Measurements from ENCODE around the gene MED8. TPM values are rescaled to one million over a fixed set of nuclear protein-coding genes. Genes with fewer than 3 reads are reported as not detected.

The MED8 gene
- total and polyA plus RNA-seq, 9 of the 15 experiments (the other 6 are each of a cell fraction or from before 2014, with no cell fraction given) = 23.0 to 120 (median 56.4) TPM

DNA sequence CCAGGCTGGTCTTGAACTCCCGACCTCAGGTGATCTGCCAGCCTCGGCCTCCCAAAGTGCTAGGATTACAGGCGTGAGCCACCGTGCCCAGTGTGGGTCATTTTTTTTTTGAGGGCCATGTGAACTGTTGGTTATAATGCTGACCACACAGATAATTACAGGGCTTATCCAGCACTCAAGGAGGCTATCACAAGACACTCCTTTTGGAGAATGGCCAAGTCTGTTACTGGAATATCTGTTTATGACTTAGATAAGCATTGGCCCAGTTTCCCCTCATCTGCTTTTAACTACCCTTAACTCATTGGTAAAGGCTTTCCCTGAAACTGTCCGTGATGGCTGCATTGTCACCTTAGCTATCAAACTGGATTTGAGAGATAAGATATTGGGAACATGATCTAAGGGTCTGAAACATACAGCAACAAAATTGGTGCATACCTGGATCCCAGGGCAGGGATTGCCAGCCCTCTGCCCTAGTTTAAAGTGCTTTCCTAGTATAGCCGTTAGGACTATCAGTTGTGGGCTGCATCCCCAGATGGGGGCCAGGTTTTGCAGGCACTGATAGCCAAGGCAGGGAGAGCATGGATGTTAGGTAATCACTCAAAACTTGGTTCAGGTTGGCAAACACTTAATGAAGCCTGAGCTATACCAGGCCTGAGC lies 15.7 kb upstream of the MED8 start (continued):
- TF ChIP-seq JUND (IDR thresholded peaks at IDR 0.05; ENCODE audit: borderline replicate concordance, low read depth, low read length) (peak; percentile 65; the same call in 1 of the 2 replicates), JUND (tag; IDR thresholded peaks at IDR 0.05; ENCODE audit: borderline replicate concordance, low read depth, low read length) (peak; percentile 52; the same call in 2 of the 3 replicates), ZC3H8 (IDR thresholded peaks at IDR 0.05) (no peak), MEF2A (IDR thresholded peaks at IDR 0.05; ENCODE audit: control insufficient read depth, low read depth, low read length) (no peak), CHCHD3 (CRISPR knock-in tag; IDR thresholded peaks at IDR 0.05) (no peak), HOXB6 (CRISPR knock-in tag; IDR thresholded peaks at IDR 0.05; ENCODE audit: borderline replicate concordance) (no peak), SMAD4 (CRISPR knock-in tag; conservative IDR thresholded peaks at IDR 0.05) (peak; percentile 92), SNRNP70 (optimal IDR thresholded peaks at IDR 0.05; ENCODE audit: low read depth, low read length) (no peak), DMBX1 (CRISPR knock-in tag; IDR thresholded peaks at IDR 0.05; ENCODE audit: borderline replicate concordance) (no peak), ZNF124 (CRISPR knock-in tag; IDR thresholded peaks at IDR 0.05) (no peak), TAL1 (IDR thresholded peaks at IDR 0.05) (peak; percentile 87), SMAD2 (IDR thresholded peaks at IDR 0.05; ENCODE audit: low read depth, low read length) (no peak), PHTF2 (CRISPR knock-in tag; IDR thresholded peaks at IDR 0.05) (no peak), CXXC5 (CRISPR knock-in tag; IDR thresholded peaks at IDR 0.05) (peak; percentile 68), MEF2D (tag; conservative IDR thresholded peaks at IDR 0.05; ENCODE audit: low read depth) (no peak), SETDB1 (IDR thresholded peaks at IDR 0.05; ENCODE audit: low read length) (no peak), ZKSCAN3 (CRISPR knock-in tag; IDR thresholded peaks at IDR 0.05) (no peak), XRCC3 (IDR thresholded peaks at IDR 0.05) (no peak), EWSR1 (IDR thresholded peaks at IDR 0.05; ENCODE audit: borderline replicate concordance, low read depth, partially characterized antibody) (no peak), ZNF263 (CRISPR knock-in tag; IDR thresholded peaks at IDR 0.05; ENCODE audit: borderline replicate concordance) (no peak), SMAD1 (IDR thresholded peaks at IDR 0.05; ENCODE audit: low read depth, low read length, partially characterized antibody) (peak; percentile 45)
- TF ChIP-seq, protein P1, sequence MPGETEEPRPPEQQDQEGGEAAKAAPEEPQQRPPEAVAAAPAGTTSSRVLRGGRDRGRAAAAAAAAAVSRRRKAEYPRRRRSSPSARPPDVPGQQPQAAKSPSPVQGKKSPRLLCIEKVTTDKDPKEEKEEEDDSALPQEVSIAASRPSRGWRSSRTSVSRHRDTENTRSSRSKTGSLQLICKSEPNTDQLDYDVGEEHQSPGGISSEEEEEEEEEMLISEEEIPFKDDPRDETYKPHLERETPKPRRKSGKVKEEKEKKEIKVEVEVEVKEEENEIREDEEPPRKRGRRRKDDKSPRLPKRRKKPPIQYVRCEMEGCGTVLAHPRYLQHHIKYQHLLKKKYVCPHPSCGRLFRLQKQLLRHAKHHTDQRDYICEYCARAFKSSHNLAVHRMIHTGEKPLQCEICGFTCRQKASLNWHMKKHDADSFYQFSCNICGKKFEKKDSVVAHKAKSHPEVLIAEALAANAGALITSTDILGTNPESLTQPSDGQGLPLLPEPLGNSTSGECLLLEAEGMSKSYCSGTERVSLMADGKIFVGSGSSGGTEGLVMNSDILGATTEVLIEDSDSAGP (CRISPR knock-in tag; IDR thresholded peaks at IDR 0.05) = no peak
- TF ChIP-seq, protein P2, sequence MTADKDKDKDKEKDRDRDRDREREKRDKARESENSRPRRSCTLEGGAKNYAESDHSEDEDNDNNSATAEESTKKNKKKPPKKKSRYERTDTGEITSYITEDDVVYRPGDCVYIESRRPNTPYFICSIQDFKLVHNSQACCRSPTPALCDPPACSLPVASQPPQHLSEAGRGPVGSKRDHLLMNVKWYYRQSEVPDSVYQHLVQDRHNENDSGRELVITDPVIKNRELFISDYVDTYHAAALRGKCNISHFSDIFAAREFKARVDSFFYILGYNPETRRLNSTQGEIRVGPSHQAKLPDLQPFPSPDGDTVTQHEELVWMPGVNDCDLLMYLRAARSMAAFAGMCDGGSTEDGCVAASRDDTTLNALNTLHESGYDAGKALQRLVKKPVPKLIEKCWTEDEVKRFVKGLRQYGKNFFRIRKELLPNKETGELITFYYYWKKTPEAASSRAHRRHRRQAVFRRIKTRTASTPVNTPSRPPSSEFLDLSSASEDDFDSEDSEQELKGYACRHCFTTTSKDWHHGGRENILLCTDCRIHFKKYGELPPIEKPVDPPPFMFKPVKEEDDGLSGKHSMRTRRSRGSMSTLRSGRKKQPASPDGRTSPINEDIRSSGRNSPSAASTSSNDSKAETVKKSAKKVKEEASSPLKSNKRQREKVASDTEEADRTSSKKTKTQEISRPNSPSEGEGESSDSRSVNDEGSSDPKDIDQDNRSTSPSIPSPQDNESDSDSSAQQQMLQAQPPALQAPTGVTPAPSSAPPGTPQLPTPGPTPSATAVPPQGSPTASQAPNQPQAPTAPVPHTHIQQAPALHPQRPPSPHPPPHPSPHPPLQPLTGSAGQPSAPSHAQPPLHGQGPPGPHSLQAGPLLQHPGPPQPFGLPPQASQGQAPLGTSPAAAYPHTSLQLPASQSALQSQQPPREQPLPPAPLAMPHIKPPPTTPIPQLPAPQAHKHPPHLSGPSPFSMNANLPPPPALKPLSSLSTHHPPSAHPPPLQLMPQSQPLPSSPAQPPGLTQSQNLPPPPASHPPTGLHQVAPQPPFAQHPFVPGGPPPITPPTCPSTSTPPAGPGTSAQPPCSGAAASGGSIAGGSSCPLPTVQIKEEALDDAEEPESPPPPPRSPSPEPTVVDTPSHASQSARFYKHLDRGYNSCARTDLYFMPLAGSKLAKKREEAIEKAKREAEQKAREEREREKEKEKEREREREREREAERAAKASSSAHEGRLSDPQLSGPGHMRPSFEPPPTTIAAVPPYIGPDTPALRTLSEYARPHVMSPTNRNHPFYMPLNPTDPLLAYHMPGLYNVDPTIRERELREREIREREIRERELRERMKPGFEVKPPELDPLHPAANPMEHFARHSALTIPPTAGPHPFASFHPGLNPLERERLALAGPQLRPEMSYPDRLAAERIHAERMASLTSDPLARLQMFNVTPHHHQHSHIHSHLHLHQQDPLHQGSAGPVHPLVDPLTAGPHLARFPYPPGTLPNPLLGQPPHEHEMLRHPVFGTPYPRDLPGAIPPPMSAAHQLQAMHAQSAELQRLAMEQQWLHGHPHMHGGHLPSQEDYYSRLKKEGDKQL (CRISPR knock-in tag; IDR thresholded peaks at IDR 0.05; ENCODE audit: borderline replicate concordance) = no peak
